A549 (cell line): Measurements from ENCODE around the gene EBF3. TPM values are rescaled to one million over a fixed set of nuclear protein-coding genes. Genes with fewer than 3 reads are reported as not detected.

Experiments used
- ATAC-seq, 2 experiments: fragments of 200-7000 bp in 1 of 2; fragments of >200 bp in 1 of 2; cut with Nextera tagmentation in 1 of 2; cut with Tn5 transposase in 1 of 2; 3 replicates each; pipeline versions ENCODE4 v1.8.0 to v1.9.1; 2018 to 2020; ENCODE audit warnings: mild to moderate bottlenecking in 1 of 2, moderate library complexity in 1 of 2
- CTCF ChIA-PET: fragments of 300-600 bp; sonication (Branson Sonifier 250); formaldehyde crosslinking; extraction: SDS; loops from one replicate; lab custom pipeline; 2021; ENCODE audit warnings: antibody characterized with exemption, inconsistent platforms; lab: Yijun Ruan, JAX
- POLR2A ChIA-PET: fragments of 350-600 bp; formaldehyde crosslinking; extraction: SDS; loops from one replicate; lab custom pipeline; 2021; ENCODE audit warnings: antibody characterized with exemption, inconsistent platforms; lab: Yijun Ruan, JAX
- DNase-seq, 2 experiments: peaks; one replicate each; pipeline versions ENCODE4 v3.0.0 to v3.0.0-alpha.2; 2011 to 2016; ENCODE audit warnings: low read depth in 1 of 2, low spot score in 1 of 2
- FAIRE-seq: peaks from 2 replicates; lab custom pipeline; 2011; peaks lifted over from hg19 to GRCh38; lab: Jason Lieb, UNC
- H3K27ac ChIP-seq, 2 experiments: fragments of >200 bp; sonication (Bioruptor Twin); formaldehyde crosslinking; 3 replicates each; pipeline ENCODE4 v1.5.1; 2016 to 2017
- H3K4me1 ChIP-seq: fragments of >200 bp; sonication (Bioruptor Twin); formaldehyde crosslinking; 3 replicates; pipeline ENCODE4 v1.6.1; 2016
- H3K4me2 ChIP-seq: fragments of >200 bp; sonication (Bioruptor Twin); formaldehyde crosslinking; 3 replicates; pipeline ENCODE4 v1.6.1; 2016
- H3K4me3 ChIP-seq: fragments of >200 bp; sonication (Bioruptor Twin); formaldehyde crosslinking; 3 replicates; pipeline ENCODE4 v1.5.1; 2016
- H3K9me3 ChIP-seq: fragments of >200 bp; sonication (Bioruptor Twin); formaldehyde crosslinking; 3 replicates; pipeline ENCODE4 v1.6.1; 2016
- CBX2 ChIP-seq: fragments of 200-600 bp; sonication (generic); IDR thresholded peaks from 2 replicates; pipeline ENCODE4 v1.6.1; 2016; ENCODE audit warnings: low read depth, mild to moderate bottlenecking, borderline replicate concordance
- CBX8 ChIP-seq: fragments of 200-600 bp; sonication (generic); IDR thresholded peaks from 2 replicates; pipeline ENCODE4 v1.6.1; 2016
- E2F6 ChIP-seq: IDR thresholded peaks from 2 replicates; pipeline ENCODE4 v1.6.1; 2012; ENCODE audit warnings: low read depth, borderline replicate concordance
- ELK1 ChIP-seq: fragments of 150-350 bp; IDR thresholded peaks from 2 replicates; pipeline ENCODE4 v1.6.1; 2014; ENCODE audit warnings: low read depth, mild to moderate bottlenecking, low read length
- FOSB ChIP-seq: fragments of 250-450 bp; sonication (Bioruptor Pico); IDR thresholded peaks from 2 replicates; pipeline ENCODE4 v1.5.0; 2020; ENCODE audit warnings: mild to moderate bottlenecking, moderate library complexity
- HES2 ChIP-seq: fragments of >200 bp; sonication (Bioruptor Twin); formaldehyde crosslinking; IDR thresholded peaks from 2 replicates; pipeline ENCODE4 v1.6.1; 2016
- HMGXB4 ChIP-seq: fragments of 250-450 bp; sonication (Bioruptor Pico); IDR thresholded peaks from 2 replicates; pipeline ENCODE4 v1.5.0; 2021; ENCODE audit warnings: mild to moderate bottlenecking, moderate library complexity, borderline replicate concordance
- HOXA7 ChIP-seq: fragments of 250-450 bp; sonication (Bioruptor Pico); IDR thresholded peaks from 2 replicates; pipeline ENCODE4 v1.5.0; 2020; ENCODE audit warnings: mild to moderate bottlenecking, moderate library complexity
- HOXB13 ChIP-seq: fragments of 250-450 bp; sonication (Bioruptor Pico); IDR thresholded peaks from 2 replicates; pipeline ENCODE4 v1.5.0; 2020; ENCODE audit warnings: low read depth, mild to moderate bottlenecking, moderate library complexity
- KDM5A ChIP-seq: fragments of 200-600 bp; sonication (generic); IDR thresholded peaks from 2 replicates; pipeline ENCODE4 v1.6.1; 2016; ENCODE audit warnings: antibody characterized with exemption, mild to moderate bottlenecking
- MAZ ChIP-seq: fragments of 150-350 bp; IDR thresholded peaks from 2 replicates; pipeline ENCODE4 v1.6.1; 2014; ENCODE audit warnings: antibody characterized with exemption, low read depth, low read length, borderline replicate concordance
- PBX3 ChIP-seq: IDR thresholded peaks from 2 replicates; pipeline ENCODE4 v1.6.1; 2012
- PHF8 ChIP-seq: fragments of 200-600 bp; sonication (generic); IDR thresholded peaks from 2 replicates; pipeline ENCODE4 v1.6.1; 2016; ENCODE audit warnings: low read depth, mild to moderate bottlenecking, antibody characterized with exemption, moderate library complexity, borderline replicate concordance
- POLR2A ChIP-seq: IDR thresholded peaks from 2 replicates; pipeline ENCODE4 v1.6.1; 2012; ENCODE audit warnings: mild to moderate bottlenecking, low read length
- USF2 ChIP-seq: fragments of 450-650 bp; IDR thresholded peaks from 2 replicates; pipeline ENCODE4 v1.6.1; 2014; ENCODE audit warnings: antibody characterized with exemption
- ZC3H11A ChIP-seq: fragments of 450-650 bp; IDR thresholded peaks from 2 replicates; pipeline ENCODE4 v1.6.1; 2014; ENCODE audit warnings: antibody characterized with exemption, mild to moderate bottlenecking
- ZFP36 ChIP-seq: fragments of 450-650 bp; IDR thresholded peaks from 2 replicates; pipeline ENCODE4 v1.6.1; 2014; ENCODE audit warnings: borderline replicate concordance; ENCODE audit not compliant: partially characterized antibody
- ZNF302 ChIP-seq: fragments of 250-450 bp; sonication (Bioruptor Pico); IDR thresholded peaks from 2 replicates; pipeline ENCODE4 v1.9.0; 2021; ENCODE audit warnings: inconsistent platforms, mild to moderate bottlenecking, moderate library complexity
- WGBS: methylation state at CpG from one replicate; pipeline ENCODE4 v1.1.6; 2017; ENCODE audit errors: missing lambda C conversion rate; 5-methylcytosine and 5-hydroxymethylcytosine counted together
- polyA plus RNA-seq, 4 experiments: library from polyadenylated mRNA; depleted of rRNA in 3 of 4; stranded (reverse); fragments of >200 nt; fragmentation: RNase III in 1 of 4; extraction: RNeasy Plus Mini Kit Qiagen cat#74134 plus additional on column Dnase treatment in 1 of 4; gene quantifications; 2 replicates in 3 of 4; 3 replicates in 1 of 4; pipeline ENCODE4 v1.2.3, GENCODE V29; 2011 to 2017

Gene EBF3
- polyA plus RNA-seq, 2 of the 4 experiments (the other 2 are of a cell fraction): 0.12 TPM; not detected in 1

GRCh38 chr10:129870961-129871621 is 93.0 kb downstream of the EBF3 start:
- H3K4me2 ChIP-seq: no peak overlapping the region
- no peak overlapping the region for H3K27ac ChIP-seq
- FAIRE-seq (no peak), DNase-seq (no peak), ATAC-seq (no peak)
- H3K4me3 ChIP-seq: no peak overlapping the region
- WGBS: 67% methylated on average over 17 of the region's 17 CpGs
- H3K4me1 ChIP-seq: no peaks in the 10 kb centered on the region
- TF ChIP-seq ELK1 (no peak), KDM5A (no peak), HMGXB4 (no peak), POLR2A (no peak), ZFP36 (no peak), PBX3 (no peak), HOXB13 (CRISPR knock-in tag) (no peak), E2F6 (no peak), PHF8 (no peak), ZC3H11A (no peak), CBX2 (no peak), USF2 (no peak), FOSB (CRISPR knock-in tag) (no peak), ZNF302 (CRISPR knock-in tag) (no peak)
- POLR2A ChIA-PET: no interaction called here
- CTCF ChIA-PET: no interaction called here
- H3K9me3 ChIP-seq: no peaks in the 10 kb centered on the region

- DNase-seq: no peak
- TF ChIP-seq FOSB (CRISPR knock-in tag) (no peak), HOXA7 (CRISPR knock-in tag) (no peak), ZC3H11A (no peak)
- TF ChIP-seq, all 56 proteins: peak for 0
- 69% methylated on average over 13 of the region's 13 CpGs for WGBS
- ATAC-seq: no peak
- H3K4me2 ChIP-seq: no peak overlapping the region
- no peak for FAIRE-seq
- no peaks in the 10 kb centered on the region for H3K4me1 ChIP-seq
- POLR2A ChIA-PET: no interaction called here
- no peaks in the 10 kb centered on the region for H3K9me3 ChIP-seq
- H3K27ac ChIP-seq: no peak overlapping the region
- CTCF ChIA-PET: no interaction called here
- no peak overlapping the region for H3K4me3 ChIP-seq
Observed at GRCh38 chr10:129870474-129870757, 93.7 kb downstream of the EBF3 start.

- no peaks in the 10 kb centered on the region for H3K9me3 ChIP-seq
- TF ChIP-seq KDM5A: no peak
- TF ChIP-seq CBX8: no peak
- TF ChIP-seq MAZ: no peak
- TF ChIP-seq ZC3H11A: no peak
- TF ChIP-seq HES2: no peak
- FAIRE-seq (no peak), ATAC-seq (no peak), DNase-seq (no peak)
- ChIA-PET CTCF (no interaction called here), POLR2A (no interaction called here)
- 85% methylated on average over 22 of the region's 22 CpGs for WGBS
- no peaks in the 10 kb centered on the region for H3K4me1 ChIP-seq
- H3K27ac ChIP-seq: no peak overlapping the region
- no peak overlapping the region for H3K4me2 ChIP-seq
- no peak overlapping the region for H3K4me3 ChIP-seq
Observed at GRCh38 chr10:129869596-129870473, 94.2 kb downstream of the EBF3 start.
